ENCODE results near the gene RBP7.
"Not testable (repeated sequence)": the region's sequence is repeated elsewhere in the genome, so short reads cannot be mapped to it uniquely, and the experiment has no call there.

RBP7 gene

GRCh38 chr1:10028956-10029500 lies 32.0 kb downstream of the RBP7 start:
- DNase-seq (ENCODE audit: low read depth, low spot score): not testable (repeated sequence)

- DNase-seq (ENCODE audit: low read depth, low spot score): no peak
These were observed 34.4 kb downstream of the RBP7 start for GRCh38 chr1:10031461-10031860.

GRCh38 chr1:10032590-10033358 lies 35.7 kb downstream of the RBP7 start, which contains the start of gene UBE4B:
Gene UBE4B, plus strand, starts transcription at chr1:10032958. Its CDS starts 713 bp downstream, at chr1:10033671.
- DNase-seq (ENCODE audit: low read depth, low spot score): peak; percentile 96

GRCh38 chr1:10033359-10033845 lies 36.4 kb downstream of the RBP7 start:
- no peak for DNase-seq (ENCODE audit: low read depth, low spot score)

DNA sequence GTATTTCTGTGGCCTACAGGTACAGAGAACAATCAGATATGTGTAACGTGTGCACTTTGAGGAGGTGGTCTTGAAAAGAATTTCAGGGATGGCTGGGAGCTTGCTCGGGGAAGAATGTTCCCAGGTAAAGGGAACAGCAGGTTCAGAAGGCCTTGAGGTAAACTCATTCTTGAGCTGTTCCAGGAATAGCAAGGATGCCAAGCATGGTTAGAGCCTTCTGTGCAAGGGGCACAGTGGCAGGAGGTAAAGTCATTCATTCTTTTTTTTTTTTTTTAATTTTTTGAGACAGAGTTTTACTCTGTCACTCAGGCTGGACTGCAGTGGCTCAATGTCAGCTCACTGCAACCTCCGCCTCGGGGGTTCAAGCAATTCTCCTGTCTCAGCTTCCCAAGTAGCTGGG lies 45.7 kb downstream of the RBP7 start:
- no peak for DNase-seq (ENCODE audit: low read depth, low spot score)

DNA sequence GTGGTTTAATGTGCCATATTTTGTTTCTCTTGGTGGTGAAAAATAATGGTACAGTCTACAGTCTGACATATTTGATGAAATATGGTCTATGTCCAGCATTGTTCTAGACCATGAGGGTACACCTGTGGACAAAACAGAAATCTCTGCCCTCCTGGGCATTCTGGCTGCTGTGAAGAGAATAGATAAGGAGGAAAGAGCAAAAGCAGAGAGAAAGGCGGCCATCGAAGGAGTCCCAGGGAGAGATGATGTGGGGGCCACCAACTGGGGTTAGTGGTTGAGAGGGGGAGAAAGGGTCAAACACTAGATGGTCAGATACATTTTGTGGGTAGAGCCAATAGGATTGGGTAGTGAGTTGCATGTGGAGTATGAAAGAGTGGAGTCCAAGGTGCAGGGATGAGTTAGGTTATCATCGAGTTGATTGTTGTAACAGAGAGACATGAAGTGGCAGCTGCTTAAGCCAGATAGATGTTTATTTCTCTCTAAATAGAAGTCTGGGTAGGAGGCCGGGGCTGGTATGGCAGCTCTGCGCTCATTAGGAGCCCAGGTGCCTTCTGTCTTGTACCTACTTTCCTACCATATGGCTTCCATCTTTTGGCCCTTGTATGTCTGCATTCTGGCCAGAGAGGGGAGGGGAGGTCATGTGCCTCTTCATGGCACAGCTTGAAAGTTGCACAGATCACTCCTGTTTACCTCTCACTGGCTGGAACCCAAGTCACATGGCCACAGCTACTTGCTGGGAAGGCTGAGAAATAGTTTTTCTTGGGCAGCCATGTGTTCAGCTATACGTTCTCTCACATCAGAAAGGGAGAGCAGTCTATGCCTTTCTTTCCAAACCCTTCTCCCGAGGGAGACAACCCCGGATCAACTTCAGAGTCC lies 48.7 kb downstream of the RBP7 start:
- no peak for DNase-seq (ENCODE audit: low read depth, low spot score)

- DNase-seq (ENCODE audit: low read depth, low spot score): no peak
These were observed 49.5 kb downstream of the RBP7 start for GRCh38 chr1:10046356-10047085.

DNA sequence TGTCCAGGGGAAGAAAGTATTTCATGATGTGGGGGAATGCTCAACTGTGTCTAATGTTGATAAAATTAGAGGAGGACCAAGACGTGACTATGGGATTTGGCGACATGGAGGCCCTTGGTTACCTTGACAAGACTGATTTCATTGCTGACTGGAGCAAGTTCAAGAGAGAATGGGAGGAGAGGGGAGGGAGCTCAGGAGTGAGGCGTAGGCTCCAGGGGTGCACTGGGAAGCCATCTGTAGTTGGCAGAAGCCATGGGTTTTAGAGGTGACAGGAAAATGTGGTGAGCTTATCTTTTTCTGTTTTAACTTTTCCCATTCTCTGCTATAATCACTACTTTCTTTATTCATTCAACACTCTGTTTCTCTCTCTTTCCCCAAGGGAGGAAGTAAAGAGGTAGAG lies 51.6 kb downstream of the RBP7 start:
- DNase-seq (ENCODE audit: low read depth, low spot score): no peak

DNA sequence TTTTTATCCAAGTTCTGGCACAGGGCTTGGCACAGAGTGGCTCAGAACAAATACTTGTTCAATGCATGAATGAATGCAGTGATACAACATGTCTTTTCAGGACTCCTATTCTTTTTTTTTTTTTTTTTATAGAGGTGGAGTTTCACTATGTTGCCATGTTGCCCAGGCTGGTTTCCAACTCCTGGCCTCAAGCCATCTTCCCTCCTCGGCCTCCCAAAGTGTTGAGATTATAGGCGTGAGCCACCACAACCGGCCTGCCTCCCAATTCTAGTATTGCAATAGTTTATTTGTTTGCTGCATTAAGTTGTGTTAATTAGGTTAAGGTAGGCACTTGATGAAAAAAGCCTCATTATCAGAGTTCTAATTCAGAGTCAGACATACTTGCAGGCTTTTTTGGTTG lies 53.6 kb downstream of the RBP7 start:
- no peak for DNase-seq (ENCODE audit: low read depth, low spot score)

- DNase-seq (ENCODE audit: low read depth, low spot score): no peak
These were observed 54.6 kb downstream of the RBP7 start for GRCh38 chr1:10051656-10052055.

DNA sequence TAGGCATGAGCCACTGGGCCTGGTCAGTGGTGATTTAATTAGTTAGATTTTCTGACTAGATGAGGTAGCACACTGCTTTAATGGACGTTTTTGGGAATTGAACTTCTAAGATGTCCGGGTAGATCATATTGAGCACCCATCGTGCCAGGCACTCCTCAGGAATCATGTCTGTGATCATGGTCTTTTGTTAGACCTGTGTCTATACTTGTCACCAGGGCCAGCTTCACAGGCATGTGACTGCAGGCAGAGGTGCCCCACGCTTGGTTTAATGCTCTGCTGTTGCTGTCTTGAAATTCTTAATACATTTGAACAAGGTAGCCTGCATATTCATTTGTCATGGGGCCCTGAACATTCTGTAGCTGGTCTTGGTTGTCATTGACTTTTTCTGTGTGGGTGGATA lies 55.3 kb downstream of the RBP7 start:
- DNase-seq (ENCODE audit: low read depth, low spot score): no peak

DNA sequence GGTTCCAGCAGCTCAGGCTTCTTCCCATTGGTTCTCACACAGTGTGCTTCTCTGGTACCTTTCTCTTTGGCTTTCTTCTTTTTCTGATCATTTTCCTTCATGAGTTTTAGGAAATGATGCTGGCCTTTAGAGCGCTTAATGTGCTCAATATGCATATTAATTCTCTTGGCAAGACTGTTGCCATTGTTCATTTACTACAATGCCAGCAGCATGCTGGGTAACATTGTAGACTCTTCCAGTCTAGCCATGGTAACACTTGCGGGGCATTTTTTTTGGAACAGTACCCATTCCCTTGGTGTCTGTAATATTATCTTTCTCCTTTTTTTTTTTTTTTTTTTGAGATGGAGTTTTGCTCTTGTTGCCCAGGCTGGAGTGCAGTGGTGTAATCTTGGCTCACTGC lies 57.4 kb downstream of the RBP7 start:
- DNase-seq (ENCODE audit: low read depth, low spot score): no peak

GRCh38 chr1:10056599-10056987 lies 59.6 kb downstream of the RBP7 start:
- DNase-seq (ENCODE audit: low read depth, low spot score): no peak

- DNase-seq (ENCODE audit: low read depth, low spot score): no peak
These were observed 60.3 kb downstream of the RBP7 start for GRCh38 chr1:10057343-10057742.

DNA sequence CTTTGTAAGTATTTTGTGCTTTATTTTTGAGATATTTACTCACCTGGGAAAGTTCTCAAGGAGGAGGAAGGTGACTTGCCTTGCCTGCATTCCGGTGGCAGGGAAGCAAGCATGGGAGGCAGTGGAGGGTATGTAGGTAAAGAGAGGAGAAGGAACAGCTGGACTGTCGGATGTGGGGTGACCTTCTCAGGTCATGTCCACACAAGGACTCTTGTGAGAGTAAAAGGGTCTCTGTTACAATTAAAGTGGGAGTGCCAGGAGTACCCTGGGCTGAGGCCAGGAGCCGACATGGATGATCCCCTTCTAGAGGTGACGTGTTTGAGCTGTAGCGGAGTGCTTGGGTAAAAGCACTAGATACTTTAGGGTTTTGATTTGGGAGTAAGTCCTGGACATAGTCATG lies 60.8 kb downstream of the RBP7 start:
- DNase-seq (ENCODE audit: low read depth, low spot score): no peak

- DNase-seq (ENCODE audit: low read depth, low spot score): no peak
These were observed 62.3 kb downstream of the RBP7 start for GRCh38 chr1:10059342-10059718.

GRCh38 chr1:10060311-10061100 lies 63.5 kb downstream of the RBP7 start:
- no peak for DNase-seq (ENCODE audit: low read depth, low spot score)

DNA sequence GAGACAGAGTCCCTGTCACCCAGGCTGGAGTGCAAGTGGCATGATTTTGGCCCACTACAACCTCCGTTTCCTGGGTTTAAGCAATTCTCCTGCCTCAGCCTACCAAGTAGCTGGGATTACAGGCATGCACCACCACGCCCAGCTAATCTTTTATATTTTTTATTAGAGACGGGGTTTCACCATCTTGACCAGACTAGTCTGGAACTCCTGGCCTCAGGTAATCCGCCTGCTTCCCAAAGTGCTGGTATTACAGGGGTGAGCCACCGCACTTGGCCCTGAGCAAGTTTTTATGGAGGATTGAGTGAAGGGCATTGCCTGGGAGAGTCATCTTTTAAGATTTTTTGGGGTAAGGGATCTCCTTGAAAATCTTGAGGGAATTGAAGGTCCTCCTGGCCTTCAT lies 64.2 kb downstream of the RBP7 start:
- DNase-seq (ENCODE audit: low read depth, low spot score): no peak

DNA sequence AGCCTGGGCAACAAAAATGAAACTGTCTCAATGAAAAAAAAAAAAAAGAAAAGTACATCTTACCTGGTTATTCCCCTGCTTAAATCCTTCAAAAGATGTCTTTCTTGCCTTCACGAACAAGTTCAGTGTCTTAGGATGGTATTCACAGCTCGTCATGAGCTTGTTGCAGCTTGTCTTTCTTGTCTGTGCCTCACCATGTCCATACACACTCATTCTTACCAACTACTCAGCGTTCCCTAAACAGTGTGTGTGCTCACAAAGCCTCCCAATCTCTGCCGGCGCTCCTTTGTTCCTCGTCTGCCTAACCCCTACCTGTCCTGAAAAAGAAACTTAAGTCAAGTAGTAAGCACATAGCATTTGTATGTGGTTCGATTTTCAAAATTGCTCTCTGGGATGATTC lies 66.8 kb downstream of the RBP7 start:
- DNase-seq (ENCODE audit: low read depth, low spot score): no peak

DNA sequence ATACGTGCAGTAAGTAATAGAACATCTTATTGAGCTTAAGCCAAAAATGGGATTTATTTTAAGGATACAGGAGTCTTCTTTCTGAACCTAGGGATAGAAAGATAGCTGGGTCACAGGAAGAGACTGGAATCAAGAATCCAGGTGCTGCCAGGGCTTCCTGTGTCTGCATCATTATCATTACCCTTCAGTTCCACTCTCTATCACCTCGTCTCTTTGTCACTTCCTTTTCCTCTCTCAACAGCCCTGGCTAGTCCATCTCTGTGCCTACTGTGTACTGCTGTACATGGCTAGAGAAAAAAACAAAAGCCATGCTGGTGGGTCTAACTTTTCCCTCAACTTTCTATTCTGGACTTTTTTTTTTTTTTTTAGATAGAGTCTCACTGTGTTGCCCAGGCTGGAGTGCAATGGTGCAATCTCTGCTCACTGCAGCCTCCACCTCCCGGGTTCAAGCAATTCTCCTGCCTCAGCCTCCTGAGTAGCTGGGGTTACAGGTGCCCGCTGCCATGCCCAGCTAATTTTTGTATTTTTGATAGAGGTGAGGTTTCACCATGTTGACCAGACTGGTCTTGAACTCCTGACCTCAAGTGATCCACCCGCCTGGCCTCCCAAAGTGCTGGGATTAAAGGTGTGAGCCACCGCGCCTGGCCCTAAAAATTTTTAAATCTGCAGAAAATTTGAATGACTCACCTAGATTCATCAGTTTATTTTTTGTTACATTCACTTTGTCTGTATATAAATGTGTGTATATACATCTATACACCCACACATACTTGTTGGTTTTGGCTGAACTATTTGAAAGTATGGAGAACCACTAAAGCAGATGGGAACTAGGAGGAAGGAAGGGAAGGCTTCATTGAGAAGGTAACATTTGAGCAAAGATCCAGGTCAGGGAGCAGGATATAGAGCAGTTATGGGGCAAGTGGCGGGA lies 67.7 kb downstream of the RBP7 start:
- no peak for DNase-seq (ENCODE audit: low read depth, low spot score)

Data from activated CD4-positive, CD25-positive, alpha-beta regulatory T cell treated with anti-CD3 and anti-CD28 coated beads, Interleukin-2, amount 50 U/mL, for 16 hours (primary cell).